ENCODE results near the gene P2RY14. TPM values are rescaled to one million over a fixed set of nuclear protein-coding genes. Genes with fewer than 3 reads are reported as not detected.

The P2RY14 gene
- total RNA-seq, 1 donor from 2014 or later, result 1.5 TPM

DNA sequence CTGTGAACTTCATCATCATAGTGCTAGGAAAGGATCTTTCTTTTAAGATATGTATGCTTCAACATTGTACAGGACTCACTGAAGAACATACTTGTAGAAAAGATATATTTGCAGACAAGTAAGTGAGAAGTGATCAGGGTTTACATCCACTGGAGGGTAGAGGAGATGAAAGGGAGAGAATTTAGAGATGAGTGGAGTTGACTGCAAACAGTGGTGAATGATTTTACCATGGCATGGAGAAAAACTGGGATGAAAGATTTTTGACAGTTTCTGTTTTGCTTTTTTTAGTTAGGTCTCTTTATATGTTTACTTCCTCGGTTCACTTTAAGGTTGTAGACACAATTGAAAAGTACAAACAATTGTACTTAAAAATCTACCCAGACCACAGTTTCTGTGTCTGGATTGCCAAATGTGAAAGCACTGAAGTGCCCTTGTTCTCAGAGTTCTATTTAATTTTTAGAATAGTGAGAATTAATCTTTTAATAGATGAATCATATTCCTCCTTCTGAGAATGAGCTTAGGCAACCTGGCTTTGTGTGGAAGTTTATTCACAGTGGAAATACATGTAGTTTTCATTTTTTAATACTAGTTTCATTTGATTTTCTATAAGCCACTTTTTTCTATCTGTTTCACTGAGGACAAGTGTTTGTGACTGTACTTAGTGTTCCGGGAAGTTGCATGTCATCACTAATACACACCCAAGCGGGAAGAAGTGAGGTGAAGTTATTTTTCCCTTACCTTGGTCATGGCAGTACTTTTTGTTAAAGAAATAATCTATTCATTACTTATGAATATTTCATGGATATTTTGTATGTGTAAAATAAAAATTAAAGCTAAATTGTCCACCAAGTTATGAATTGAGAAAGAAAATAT, 73.6 kb downstream of the P2RY14 start:
- Mint-ChIP-seq H3K4me1 (peaks cover 3% of the 10 kb centered on the region), H3K27me3 (no peaks in the 10 kb centered on the region), H3K4me3 (no peak overlapping the region), H3K36me3 (ENCODE audit: low read depth) (no peaks in the 10 kb centered on the region), H3K27ac (no peak overlapping the region), H3K9me3 (no peaks in the 10 kb centered on the region)
- intact Hi-C loops (cut with micrococcal nuclease), result no loop called here
- ATAC-seq (ENCODE audit: low read depth) (no peak), DNase-seq (no peak)
- CTCF ChIA-PET, result interaction anchor here (1.0 kb wide), 1 partner anchor 122 kb away, joined by 3 read pairs; no protein-coding TSS in a partner anchor
- TF ChIP-seq, protein P1, sequence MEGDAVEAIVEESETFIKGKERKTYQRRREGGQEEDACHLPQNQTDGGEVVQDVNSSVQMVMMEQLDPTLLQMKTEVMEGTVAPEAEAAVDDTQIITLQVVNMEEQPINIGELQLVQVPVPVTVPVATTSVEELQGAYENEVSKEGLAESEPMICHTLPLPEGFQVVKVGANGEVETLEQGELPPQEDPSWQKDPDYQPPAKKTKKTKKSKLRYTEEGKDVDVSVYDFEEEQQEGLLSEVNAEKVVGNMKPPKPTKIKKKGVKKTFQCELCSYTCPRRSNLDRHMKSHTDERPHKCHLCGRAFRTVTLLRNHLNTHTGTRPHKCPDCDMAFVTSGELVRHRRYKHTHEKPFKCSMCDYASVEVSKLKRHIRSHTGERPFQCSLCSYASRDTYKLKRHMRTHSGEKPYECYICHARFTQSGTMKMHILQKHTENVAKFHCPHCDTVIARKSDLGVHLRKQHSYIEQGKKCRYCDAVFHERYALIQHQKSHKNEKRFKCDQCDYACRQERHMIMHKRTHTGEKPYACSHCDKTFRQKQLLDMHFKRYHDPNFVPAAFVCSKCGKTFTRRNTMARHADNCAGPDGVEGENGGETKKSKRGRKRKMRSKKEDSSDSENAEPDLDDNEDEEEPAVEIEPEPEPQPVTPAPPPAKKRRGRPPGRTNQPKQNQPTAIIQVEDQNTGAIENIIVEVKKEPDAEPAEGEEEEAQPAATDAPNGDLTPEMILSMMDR (IDR thresholded peaks at IDR 0.05), result no peak
- POLR2A ChIA-PET, result no interaction called here

- Mint-ChIP-seq H3K4me1 (peaks cover 3% of the 10 kb centered on the region), H3K4me3 (no peak within 1 kb of the TSS), H3K36me3 (ENCODE audit: low read depth) (no peaks in the 10 kb centered on the region), H3K27ac (peak within 1 kb of the TSS; percentile 12), H3K27me3 (no peaks in the 10 kb centered on the region), H3K9me3 (no peaks in the 10 kb centered on the region)
- DNase-seq (no peak), ATAC-seq (ENCODE audit: low read depth) (peak; percentile 28)
- intact Hi-C loops (cut with micrococcal nuclease), result no loop called here
- TF ChIP-seq, protein P1 (IDR thresholded peaks at IDR 0.05), result no peak
- CTCF ChIA-PET, result interaction anchor here (0.6 to 1.0 kb wide), 2 partner anchors 8 to 17 kb away, joined by 3 to 4 read pairs; no protein-coding TSS in a partner anchor
- POLR2A ChIA-PET, result no interaction called here
These were observed 75.3 kb downstream of the P2RY14 start, which contains the start of gene GPR171 for GRCh38 chr3:151203051-151203420. Gene GPR171, minus strand, starts transcription at chr3:151203216. Its CDS starts 3,830 bp downstream, at chr3:151199386.

DNA sequence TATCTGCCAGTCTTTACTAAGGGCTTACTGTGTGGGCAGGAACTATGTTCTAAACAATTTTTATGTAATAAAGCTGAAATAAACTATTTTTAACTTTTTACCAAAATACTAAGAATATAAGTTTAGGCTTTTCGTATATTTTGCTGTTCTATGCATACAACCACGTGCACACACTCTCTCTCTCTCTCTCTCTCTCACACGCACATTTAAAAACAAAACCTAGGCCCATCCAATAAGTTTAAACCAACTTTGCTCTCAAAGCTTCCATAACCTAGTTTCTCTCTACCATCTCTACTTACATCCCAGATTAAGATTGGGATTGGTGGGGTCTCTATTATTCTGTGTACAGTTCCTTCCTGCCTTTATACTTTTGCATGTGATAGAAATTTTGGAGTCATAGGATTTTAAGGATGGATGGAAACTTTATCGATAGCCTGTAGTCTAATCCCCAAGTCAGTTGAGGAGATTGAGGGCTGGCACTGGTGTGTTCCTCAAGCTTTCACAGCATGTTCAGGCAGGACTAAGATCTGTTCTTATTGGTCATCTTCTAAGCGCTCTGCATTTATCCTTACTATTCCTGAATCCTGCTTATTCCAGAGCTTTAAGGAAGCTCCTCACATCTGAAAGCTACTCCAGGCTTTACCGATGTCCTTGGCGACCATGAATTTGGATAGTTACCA, 77.2 kb downstream of the P2RY14 start:
- no peak overlapping the region for H3K4me3 Mint-ChIP-seq
- DNase-seq (no peak), ATAC-seq (ENCODE audit: low read depth) (no peak)
- no peaks in the 10 kb centered on the region for H3K9me3 Mint-ChIP-seq
- intact Hi-C loops (cut with micrococcal nuclease), result no loop called here
- no peaks in the 10 kb centered on the region for H3K36me3 Mint-ChIP-seq (ENCODE audit: low read depth)
- TF ChIP-seq, protein P1 (IDR thresholded peaks at IDR 0.05), result no peak
- ChIA-PET CTCF (interaction anchor here (1.1 to 1.5 kb wide), 2 partner anchors 27 to 33 kb away, joined by 4 to 6 read pairs; no protein-coding TSS in a partner anchor), POLR2A (interaction anchor here (0.6 to 1.2 kb wide), 2 partner anchors 10 to 66 kb away, joined by 3 read pairs; no protein-coding TSS in a partner anchor)
- H3K4me1 Mint-ChIP-seq, result peaks cover 3% of the 10 kb centered on the region
- no peak overlapping the region for H3K27ac Mint-ChIP-seq
- H3K27me3 Mint-ChIP-seq, result no peaks in the 10 kb centered on the region

DNA sequence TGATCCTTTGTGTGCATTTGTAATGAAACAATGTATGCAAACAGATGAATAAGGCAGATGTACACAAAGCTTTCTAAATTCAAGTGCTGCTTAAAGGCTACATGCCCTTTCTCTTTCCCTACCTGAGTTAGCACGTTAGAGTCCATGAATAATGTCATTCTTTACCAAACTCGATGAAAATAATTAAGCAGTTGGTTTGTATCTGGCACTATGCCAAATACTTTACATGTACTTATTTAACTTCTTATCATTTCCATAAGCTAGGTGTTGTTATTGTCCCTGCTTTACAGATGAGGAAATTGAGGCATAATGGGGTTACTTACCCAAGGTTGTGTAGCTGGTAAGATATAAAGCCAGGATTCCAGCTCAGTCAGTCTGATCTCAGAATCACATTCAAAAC, 77.8 kb downstream of the P2RY14 start:
- no peak for ATAC-seq (ENCODE audit: low read depth)
- Mint-ChIP-seq H3K4me3 (no peak overlapping the region), H3K36me3 (ENCODE audit: low read depth) (no peaks in the 10 kb centered on the region), H3K27me3 (no peaks in the 10 kb centered on the region), H3K4me1 (peaks cover 3% of the 10 kb centered on the region), H3K27ac (no peak overlapping the region), H3K9me3 (no peaks in the 10 kb centered on the region)
- CTCF ChIA-PET, result interaction anchor here (1.1 to 1.5 kb wide), 2 partner anchors 28 to 32 kb away, joined by 4 to 6 read pairs; no protein-coding TSS in a partner anchor
- POLR2A ChIA-PET, result interaction anchor here (1.2 kb wide), 1 partner anchor 10 kb away, joined by 3 read pairs; no protein-coding TSS in a partner anchor
- TF ChIP-seq, protein P1 (IDR thresholded peaks at IDR 0.05), result no peak
- DNase-seq, result no peak
- intact Hi-C loops (cut with micrococcal nuclease), result no loop called here
